ENCODE measurements around the gene RFK. TPM values are rescaled to one million over a fixed set of nuclear protein-coding genes. Genes with fewer than 3 reads are reported as not detected.

The RFK gene
- total RNA-seq, 1 donor from 2014 or later = 8.9 TPM

DNA sequence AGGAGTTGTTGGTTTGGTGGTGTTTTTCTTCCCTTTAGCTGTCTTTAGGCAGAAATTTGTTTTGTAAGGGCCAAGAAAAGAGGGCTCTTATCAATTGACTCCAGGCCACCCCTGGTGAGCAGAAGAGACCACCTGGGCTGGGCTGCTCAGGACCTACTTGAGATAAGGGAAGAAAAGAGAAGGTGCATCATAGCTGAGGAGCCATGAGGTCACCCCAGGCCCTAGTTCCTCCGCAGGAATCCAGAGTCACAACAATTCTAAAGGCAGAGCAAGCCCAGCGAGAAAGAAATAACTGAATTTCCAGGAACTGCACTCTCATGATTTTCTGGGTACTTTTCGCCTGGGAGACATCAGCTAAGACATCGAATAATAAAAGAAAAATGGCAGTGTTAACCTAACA, 34.9 kb downstream of the RFK start:
- intact Hi-C loops (cut with DNase I) = no loop called here

DNA sequence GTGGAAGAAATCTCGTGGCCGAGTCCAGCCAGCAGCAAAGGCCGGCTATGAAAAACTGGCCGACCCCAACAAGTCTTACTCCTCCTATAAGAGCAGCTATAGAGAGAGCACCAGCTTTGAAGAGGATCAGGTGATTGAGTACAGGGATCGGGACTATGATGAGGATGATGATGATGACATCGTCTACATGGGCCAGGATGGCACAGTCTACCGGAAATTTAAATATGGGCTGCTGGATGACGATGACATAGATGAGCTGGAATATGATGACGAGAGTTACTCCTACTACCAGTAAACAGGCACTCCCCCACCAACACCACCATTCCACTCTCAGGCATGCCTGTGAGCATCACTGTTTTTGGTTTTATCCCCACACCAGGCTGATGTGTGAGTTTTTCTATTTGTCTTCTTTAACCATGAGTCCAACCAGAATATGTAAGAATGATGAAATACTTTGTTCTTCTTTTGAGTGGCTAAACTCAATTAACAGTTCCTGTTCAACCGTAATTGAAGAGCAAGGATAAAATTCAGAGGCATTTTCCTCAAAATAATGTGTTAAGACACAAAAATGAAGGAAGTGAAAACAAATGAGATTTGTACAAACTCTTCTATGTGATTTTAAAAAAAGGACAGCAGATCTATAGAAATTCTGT, 35.5 kb downstream of the RFK start:
- no peak for DNase-seq (ENCODE audit: low spot score in 2 of 2)
- Histone ChIP-seq H3K9me3 (no peaks in the 10 kb centered on the region), H3K27ac (no peak overlapping the region), H3K4me3 (no peak overlapping the region), H3K4me1 (no peaks in the 10 kb centered on the region), H3K27me3 (no peaks in the 10 kb centered on the region), H3K36me3 (no peaks in the 10 kb centered on the region)
- intact Hi-C loops (cut with DNase I) = no loop called here
- TF ChIP-seq, protein P1, sequence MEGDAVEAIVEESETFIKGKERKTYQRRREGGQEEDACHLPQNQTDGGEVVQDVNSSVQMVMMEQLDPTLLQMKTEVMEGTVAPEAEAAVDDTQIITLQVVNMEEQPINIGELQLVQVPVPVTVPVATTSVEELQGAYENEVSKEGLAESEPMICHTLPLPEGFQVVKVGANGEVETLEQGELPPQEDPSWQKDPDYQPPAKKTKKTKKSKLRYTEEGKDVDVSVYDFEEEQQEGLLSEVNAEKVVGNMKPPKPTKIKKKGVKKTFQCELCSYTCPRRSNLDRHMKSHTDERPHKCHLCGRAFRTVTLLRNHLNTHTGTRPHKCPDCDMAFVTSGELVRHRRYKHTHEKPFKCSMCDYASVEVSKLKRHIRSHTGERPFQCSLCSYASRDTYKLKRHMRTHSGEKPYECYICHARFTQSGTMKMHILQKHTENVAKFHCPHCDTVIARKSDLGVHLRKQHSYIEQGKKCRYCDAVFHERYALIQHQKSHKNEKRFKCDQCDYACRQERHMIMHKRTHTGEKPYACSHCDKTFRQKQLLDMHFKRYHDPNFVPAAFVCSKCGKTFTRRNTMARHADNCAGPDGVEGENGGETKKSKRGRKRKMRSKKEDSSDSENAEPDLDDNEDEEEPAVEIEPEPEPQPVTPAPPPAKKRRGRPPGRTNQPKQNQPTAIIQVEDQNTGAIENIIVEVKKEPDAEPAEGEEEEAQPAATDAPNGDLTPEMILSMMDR (IDR thresholded peaks at IDR 0.05) = no peak

More for the DNA sequence above, 34.9 kb downstream of the RFK start:
- Histone ChIP-seq H3K27ac (no peak overlapping the region), H3K4me1 (no peaks in the 10 kb centered on the region), H3K36me3 (no peaks in the 10 kb centered on the region), H3K27me3 (no peaks in the 10 kb centered on the region), H3K4me3 (no peak overlapping the region), H3K9me3 (no peaks in the 10 kb centered on the region)
- TF ChIP-seq, protein P1 (IDR thresholded peaks at IDR 0.05) = no peak
- DNase-seq (ENCODE audit: low spot score in 2 of 2) = no peak

DNA sequence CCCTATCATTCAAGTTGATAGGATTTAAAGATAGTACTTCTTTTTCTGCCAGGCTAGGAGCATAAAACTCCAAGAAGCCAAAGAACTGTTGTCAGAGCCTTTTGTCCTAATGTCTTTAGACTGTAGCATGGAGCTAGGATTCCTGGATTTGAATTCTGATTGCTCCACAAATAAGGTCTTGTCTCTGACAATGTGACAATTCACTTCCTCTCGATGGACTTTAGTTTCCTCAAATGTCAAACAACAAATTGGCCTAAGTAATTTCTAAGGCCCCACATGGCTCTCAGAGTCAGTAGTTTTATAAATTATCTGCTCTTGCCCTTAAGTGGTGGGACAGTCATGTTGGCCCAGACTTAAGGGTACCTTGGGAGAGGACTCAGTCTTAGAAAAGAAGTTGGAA, 36.7 kb downstream of the RFK start:
- no peak overlapping the region for H3K27ac ChIP-seq
- H3K4me1 ChIP-seq = no peaks in the 10 kb centered on the region
- intact Hi-C loops (cut with DNase I) = no loop called here
- H3K27me3 ChIP-seq = no peaks in the 10 kb centered on the region
- TF ChIP-seq, protein P1 (IDR thresholded peaks at IDR 0.05) = no peak
- H3K9me3 ChIP-seq = no peaks in the 10 kb centered on the region
- no peak for DNase-seq (ENCODE audit: low spot score in 2 of 2)
- H3K36me3 ChIP-seq = no peaks in the 10 kb centered on the region
- no peak overlapping the region for H3K4me3 ChIP-seq

DNA sequence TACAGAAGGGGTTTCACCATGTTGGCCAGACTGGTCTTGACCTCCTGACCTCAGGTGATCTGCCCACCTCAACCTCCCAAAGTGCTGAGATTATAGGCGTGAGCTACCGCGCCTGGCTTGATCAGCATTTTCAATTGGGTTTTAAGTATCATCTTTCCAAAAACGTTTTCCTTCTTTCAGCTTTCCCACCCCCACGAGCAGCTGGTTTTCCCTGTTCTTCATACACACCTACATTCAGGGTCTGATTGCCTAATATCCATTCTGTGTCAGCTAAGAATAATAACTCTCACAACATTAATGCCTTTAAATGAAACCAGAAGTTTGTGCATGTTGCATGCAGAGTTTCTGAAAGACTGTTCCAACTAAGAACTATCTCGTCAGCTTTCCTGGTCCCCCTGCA, 38.3 kb downstream of the RFK start:
- no peak overlapping the region for H3K27ac ChIP-seq
- no peak for DNase-seq (ENCODE audit: low spot score in 2 of 2)
- TF ChIP-seq, protein P1 (IDR thresholded peaks at IDR 0.05) = no peak

DNA sequence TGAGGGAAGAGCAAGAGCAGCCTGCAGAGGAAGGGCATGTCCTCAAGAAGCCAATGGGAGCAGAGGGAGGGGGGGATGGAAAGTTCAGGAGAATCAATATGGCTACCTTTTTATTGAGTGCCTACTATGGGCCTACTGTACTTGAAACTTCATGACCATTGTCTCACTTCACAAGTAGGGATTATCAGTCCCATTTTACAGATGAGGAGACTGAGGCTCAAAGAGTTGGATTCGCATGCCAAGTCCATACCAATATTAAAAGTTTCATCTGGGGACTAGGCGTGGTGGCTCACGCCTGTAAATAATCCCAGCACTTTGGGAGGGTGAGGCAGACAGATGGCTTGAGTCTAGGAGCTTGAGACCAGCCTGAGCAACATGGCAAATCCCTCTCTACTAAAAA, 40.0 kb downstream of the RFK start:
- Histone ChIP-seq H3K27ac (no peak overlapping the region), H3K9me3 (no peaks in the 10 kb centered on the region), H3K36me3 (no peaks in the 10 kb centered on the region), H3K27me3 (no peaks in the 10 kb centered on the region), H3K4me1 (no peaks in the 10 kb centered on the region), H3K4me3 (no peak overlapping the region)
- intact Hi-C loops (cut with DNase I) = no loop called here
- DNase-seq (ENCODE audit: low spot score in 2 of 2) = no peak
- TF ChIP-seq, protein P1 (IDR thresholded peaks at IDR 0.05) = no peak

More for the DNA sequence above, 38.3 kb downstream of the RFK start:
- Histone ChIP-seq H3K9me3 (no peaks in the 10 kb centered on the region), H3K4me1 (no peaks in the 10 kb centered on the region), H3K36me3 (no peaks in the 10 kb centered on the region), H3K4me3 (no peak overlapping the region), H3K27me3 (no peaks in the 10 kb centered on the region)
- intact Hi-C loops (cut with DNase I) = no loop called here

DNA sequence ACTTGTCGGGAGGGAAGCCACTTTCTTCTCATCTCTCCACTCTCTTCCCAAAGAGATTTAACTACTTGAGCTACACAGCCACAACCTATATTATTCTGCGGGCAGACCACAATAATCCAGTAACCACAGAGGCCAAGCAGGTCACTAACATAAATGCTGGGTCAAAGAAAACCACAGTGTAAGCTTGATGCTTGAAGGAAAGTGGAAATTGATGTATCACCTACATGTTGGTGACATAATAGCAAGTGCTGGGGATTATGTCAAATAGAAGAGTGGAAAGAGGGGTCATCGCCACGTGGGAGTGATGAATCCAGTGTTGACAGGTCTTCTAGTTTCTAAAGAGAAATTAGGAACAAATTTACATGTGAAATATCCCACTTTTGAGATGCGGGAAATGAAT, 40.9 kb downstream of the RFK start:
- no peak for DNase-seq (ENCODE audit: low spot score in 2 of 2)
- intact Hi-C loops (cut with DNase I) = no loop called here
- H3K36me3 ChIP-seq = no peaks in the 10 kb centered on the region
- H3K27ac ChIP-seq = no peak overlapping the region
- TF ChIP-seq, protein P1 (IDR thresholded peaks at IDR 0.05) = no peak
- H3K27me3 ChIP-seq = no peaks in the 10 kb centered on the region
- H3K9me3 ChIP-seq = no peaks in the 10 kb centered on the region
- no peaks in the 10 kb centered on the region for H3K4me1 ChIP-seq
- no peak overlapping the region for H3K4me3 ChIP-seq

All from ascending aorta (tissue), 2 donors.